ENCODE measurements around the gene BDH1.

GRCh38 chr3:197465197-197465995 is 90.4 kb downstream of the BDH1 start:
- TF ChIP-seq USF2 (IDR thresholded peaks at IDR 0.05; ENCODE audit: low read length) (no peak), MAX (IDR thresholded peaks at IDR 0.05) (peak; percentile 18; the same call in 1 of the 2 replicates), EP300 (IDR thresholded peaks at IDR 0.05; ENCODE audit: borderline replicate concordance in 1 of 2, low read depth in 2 of 2, low read length in 2 of 2) (no peak), POU5F1 (IDR thresholded peaks at IDR 0.05; ENCODE audit: low read depth, low read length) (no peak)
